WTC11 (cell line): ENCODE measurements around the gene MAP3K14. TPM values are rescaled to one million over a fixed set of nuclear protein-coding genes. Genes with fewer than 3 reads are reported as not detected.

Experiments
- ATAC-seq: fragments of 200-7000 bp; cut with Tn5 transposase; 2 replicates; pipeline ENCODE4 v1.10.0; 2021; ENCODE audit warnings: mild to moderate bottlenecking, moderate library complexity
- CTCF ChIA-PET: fragments of 300-600 bp; sonication (Branson Sonifier 250); formaldehyde crosslinking; loops from one replicate; lab custom pipeline; 2021; ENCODE audit warnings: antibody characterized with exemption; lab: Charles Lee
- POLR2A ChIA-PET: fragments of 350-600 bp; sonication (Branson Sonifier 250); formaldehyde crosslinking; loops from one replicate; lab custom pipeline; 2021; ENCODE audit warnings: antibody characterized with exemption; lab: Charles Lee
- DNase-seq: peaks from one replicate; pipeline ENCODE4 v3.0.0; 2021; ENCODE audit warnings: low spot score
- H3K27ac Mint-ChIP-seq: 2 replicates; pipeline ENCODE4 v1.8.0; 2021; ENCODE audit warnings: mixed read lengths
- H3K27me3 Mint-ChIP-seq: 2 replicates; pipeline ENCODE4 v1.8.0; 2021; ENCODE audit warnings: low read depth, mild to moderate bottlenecking, moderate library complexity, mixed read lengths
- H3K36me3 Mint-ChIP-seq: 2 replicates; pipeline ENCODE4 v1.8.0; 2021; ENCODE audit warnings: mixed read lengths
- H3K4me1 Mint-ChIP-seq: 2 replicates; pipeline ENCODE4 v1.8.0; 2022; ENCODE audit warnings: mixed read lengths
- H3K4me3 Mint-ChIP-seq: 2 replicates; pipeline ENCODE4 v1.8.0; 2021; ENCODE audit warnings: mild to moderate bottlenecking, moderate library complexity, mixed read lengths
- H3K9me3 Mint-ChIP-seq: 2 replicates; pipeline ENCODE4 v1.8.0; 2021; ENCODE audit warnings: mixed read lengths
- HMGA2 ChIP-seq: fragments of 250-450 bp; sonication (Bioruptor Pico); IDR thresholded peaks from 2 replicates; pipeline ENCODE4 v1.4.0; 2021; ENCODE audit warnings: mild to moderate bottlenecking, moderate library complexity
- TP53 ChIP-seq: sonication (generic); formaldehyde crosslinking; IDR thresholded peaks from 2 replicates; pipeline ENCODE4 v1.8.1; 2023; ENCODE audit warnings: mild to moderate bottlenecking, missing genetic modification reagents
- ZNF121 ChIP-seq: sonication (generic); formaldehyde crosslinking; IDR thresholded peaks from 2 replicates; pipeline ENCODE4 v1.8.0; 2023; ENCODE audit warnings: missing genetic modification reagents
- ZSCAN18 ChIP-seq: fragments of 250-450 bp; sonication (Bioruptor Pico); IDR thresholded peaks from 2 replicates; pipeline ENCODE4 v2.1.2; 2022; ENCODE audit warnings: mild to moderate bottlenecking, moderate library complexity
- total RNA-seq: library from RNA; stranded (reverse); gene quantifications from 3 replicates; pipeline ENCODE4 v1.2.3, GENCODE V29; 2021
- TF ChIP-seq, protein P1 (sequence below): sonication (generic); formaldehyde crosslinking; IDR thresholded peaks from 2 replicates; pipeline ENCODE4 v1.8.1; 2023; ENCODE audit warnings: mild to moderate bottlenecking, missing genetic modification reagents
- TF ChIP-seq, protein P2 (sequence below): sonication (generic); formaldehyde crosslinking; IDR thresholded peaks from 2 replicates; pipeline ENCODE4 v1.8.0; 2022; ENCODE audit warnings: missing genetic modification reagents
- TF ChIP-seq, protein P3 (sequence below): sonication (generic); formaldehyde crosslinking; IDR thresholded peaks from 2 replicates; pipeline ENCODE4 v1.8.1; 2022; ENCODE audit warnings: low read depth, mild to moderate bottlenecking, moderate library complexity, missing genetic modification reagents, borderline replicate concordance
- TF ChIP-seq, protein P4 (sequence below): sonication (generic); formaldehyde crosslinking; IDR thresholded peaks from 2 replicates; pipeline ENCODE4 v1.8.1; 2022; ENCODE audit warnings: missing genetic modification reagents, borderline replicate concordance

Gene MAP3K14
- total RNA-seq, 1 experiment from 2014 or later, result 4.0 TPM

DNA sequence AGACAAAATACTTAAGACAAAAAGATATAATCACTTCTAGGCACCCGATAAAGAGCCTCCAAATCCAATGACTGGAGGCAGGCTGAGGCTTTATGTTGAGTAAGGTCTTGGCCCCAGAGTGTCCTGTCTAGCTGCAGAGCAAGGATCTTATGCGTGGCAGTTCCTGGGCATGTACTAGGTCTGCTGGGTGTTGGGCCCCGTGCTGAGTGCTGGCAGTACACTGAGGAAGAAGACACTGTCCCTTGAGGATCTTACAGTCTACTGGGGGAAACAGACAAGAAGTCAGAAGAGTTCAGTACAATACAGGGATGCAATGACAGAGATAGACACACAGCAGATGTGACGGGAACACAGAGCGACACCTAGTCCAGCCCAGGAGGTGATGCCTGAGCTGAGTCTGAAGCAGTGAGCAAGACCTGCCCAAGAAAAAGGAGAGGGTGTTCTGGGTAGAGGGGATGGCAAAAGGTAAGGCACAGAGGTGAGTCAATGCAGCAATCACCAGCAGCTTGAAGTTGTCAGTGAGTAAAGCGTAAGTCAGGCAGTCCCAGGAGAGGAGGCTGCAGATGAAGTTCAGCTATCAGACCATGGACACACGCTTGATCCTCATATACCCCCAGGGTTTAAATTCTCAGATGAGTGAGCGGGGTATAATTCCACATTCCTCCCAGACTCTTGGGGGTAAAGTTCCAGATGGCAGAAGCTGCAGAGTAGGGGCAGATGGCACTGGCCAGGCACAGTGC lies 18.1 kb downstream of the MAP3K14 start (continued):
- TF ChIP-seq ZSCAN18 (CRISPR knock-in tag), result no peak

- ATAC-seq, result no peak
- Mint-ChIP-seq H3K9me3 (no peaks in the 10 kb centered on the region), H3K4me1 (no peaks in the 10 kb centered on the region), H3K4me3 (no peak overlapping the region), H3K27me3 (no peaks in the 10 kb centered on the region), H3K27ac (no peak overlapping the region), H3K36me3 (no peaks in the 10 kb centered on the region)
- no peak for DNase-seq
- POLR2A ChIA-PET, result no interaction called here
- CTCF ChIA-PET, result no interaction called here
- TF ChIP-seq, protein P1, sequence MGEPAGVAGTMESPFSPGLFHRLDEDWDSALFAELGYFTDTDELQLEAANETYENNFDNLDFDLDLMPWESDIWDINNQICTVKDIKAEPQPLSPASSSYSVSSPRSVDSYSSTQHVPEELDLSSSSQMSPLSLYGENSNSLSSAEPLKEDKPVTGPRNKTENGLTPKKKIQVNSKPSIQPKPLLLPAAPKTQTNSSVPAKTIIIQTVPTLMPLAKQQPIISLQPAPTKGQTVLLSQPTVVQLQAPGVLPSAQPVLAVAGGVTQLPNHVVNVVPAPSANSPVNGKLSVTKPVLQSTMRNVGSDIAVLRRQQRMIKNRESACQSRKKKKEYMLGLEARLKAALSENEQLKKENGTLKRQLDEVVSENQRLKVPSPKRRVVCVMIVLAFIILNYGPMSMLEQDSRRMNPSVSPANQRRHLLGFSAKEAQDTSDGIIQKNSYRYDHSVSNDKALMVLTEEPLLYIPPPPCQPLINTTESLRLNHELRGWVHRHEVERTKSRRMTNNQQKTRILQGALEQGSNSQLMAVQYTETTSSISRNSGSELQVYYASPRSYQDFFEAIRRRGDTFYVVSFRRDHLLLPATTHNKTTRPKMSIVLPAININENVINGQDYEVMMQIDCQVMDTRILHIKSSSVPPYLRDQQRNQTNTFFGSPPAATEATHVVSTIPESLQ (CRISPR knock-in tag), result no peak
- TF ChIP-seq, protein P2, sequence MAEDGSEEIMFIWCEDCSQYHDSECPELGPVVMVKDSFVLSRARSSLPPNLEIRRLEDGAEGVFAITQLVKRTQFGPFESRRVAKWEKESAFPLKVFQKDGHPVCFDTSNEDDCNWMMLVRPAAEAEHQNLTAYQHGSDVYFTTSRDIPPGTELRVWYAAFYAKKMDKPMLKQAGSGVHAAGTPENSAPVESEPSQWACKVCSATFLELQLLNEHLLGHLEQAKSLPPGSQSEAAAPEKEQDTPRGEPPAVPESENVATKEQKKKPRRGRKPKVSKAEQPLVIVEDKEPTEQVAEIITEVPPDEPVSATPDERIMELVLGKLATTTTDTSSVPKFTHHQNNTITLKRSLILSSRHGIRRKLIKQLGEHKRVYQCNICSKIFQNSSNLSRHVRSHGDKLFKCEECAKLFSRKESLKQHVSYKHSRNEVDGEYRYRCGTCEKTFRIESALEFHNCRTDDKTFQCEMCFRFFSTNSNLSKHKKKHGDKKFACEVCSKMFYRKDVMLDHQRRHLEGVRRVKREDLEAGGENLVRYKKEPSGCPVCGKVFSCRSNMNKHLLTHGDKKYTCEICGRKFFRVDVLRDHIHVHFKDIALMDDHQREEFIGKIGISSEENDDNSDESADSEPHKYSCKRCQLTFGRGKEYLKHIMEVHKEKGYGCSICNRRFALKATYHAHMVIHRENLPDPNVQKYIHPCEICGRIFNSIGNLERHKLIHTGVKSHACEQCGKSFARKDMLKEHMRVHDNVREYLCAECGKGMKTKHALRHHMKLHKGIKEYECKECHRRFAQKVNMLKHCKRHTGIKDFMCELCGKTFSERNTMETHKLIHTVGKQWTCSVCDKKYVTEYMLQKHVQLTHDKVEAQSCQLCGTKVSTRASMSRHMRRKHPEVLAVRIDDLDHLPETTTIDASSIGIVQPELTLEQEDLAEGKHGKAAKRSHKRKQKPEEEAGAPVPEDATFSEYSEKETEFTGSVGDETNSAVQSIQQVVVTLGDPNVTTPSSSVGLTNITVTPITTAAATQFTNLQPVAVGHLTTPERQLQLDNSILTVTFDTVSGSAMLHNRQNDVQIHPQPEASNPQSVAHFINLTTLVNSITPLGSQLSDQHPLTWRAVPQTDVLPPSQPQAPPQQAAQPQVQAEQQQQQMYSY (CRISPR knock-in tag), result no peak
- TF ChIP-seq, protein P3, sequence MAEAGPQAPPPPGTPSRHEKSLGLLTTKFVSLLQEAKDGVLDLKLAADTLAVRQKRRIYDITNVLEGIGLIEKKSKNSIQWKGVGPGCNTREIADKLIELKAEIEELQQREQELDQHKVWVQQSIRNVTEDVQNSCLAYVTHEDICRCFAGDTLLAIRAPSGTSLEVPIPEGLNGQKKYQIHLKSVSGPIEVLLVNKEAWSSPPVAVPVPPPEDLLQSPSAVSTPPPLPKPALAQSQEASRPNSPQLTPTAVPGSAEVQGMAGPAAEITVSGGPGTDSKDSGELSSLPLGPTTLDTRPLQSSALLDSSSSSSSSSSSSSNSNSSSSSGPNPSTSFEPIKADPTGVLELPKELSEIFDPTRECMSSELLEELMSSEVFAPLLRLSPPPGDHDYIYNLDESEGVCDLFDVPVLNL, result no peak
- TF ChIP-seq HMGA2, result no peak
- TF ChIP-seq TP53, result no peak
- TF ChIP-seq, all 79 proteins: peak for 0
Measured at GRCh38 chr17:45296833-45297124, 20.0 kb downstream of the MAP3K14 start.

DNA sequence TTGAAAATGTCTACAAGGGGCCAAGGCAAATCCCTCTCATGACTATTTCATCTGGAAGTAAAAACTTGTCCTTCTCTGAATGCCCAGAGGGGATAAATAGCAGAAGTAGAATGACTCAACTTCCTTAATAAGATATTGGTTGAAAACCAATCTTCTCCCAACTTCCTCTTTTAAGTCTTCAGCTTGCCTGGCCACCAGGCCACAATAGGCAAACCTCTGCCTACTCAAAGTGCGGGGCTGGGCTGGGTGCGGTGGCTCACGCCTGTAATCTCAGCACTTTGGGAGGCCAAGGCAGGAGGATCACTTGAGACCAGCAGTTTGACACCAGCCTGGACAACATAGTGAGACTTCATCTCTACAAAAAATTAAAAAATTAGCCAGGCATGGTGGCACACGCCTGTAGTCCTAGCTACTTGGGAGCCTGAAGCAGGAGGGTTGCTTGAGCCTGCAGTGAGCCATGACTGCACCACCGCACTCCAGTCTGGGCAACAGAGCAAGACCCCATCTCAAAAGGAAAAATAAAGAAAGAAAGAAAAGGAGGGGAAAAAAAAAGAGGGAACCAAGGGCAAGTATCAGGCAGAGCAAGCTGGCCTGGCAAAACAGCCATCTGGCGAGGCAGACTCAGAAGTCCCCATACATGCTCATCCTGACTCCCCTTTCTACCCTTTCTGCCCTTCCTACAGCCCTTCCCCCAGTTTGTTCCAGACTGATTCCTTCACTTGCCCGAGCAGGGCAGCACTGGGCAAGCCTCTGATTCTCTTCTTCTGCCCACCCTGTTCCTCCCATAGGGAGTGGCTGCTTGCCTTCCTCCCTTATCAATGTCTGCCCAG lies 20.6 kb downstream of the MAP3K14 start:
- no peaks in the 10 kb centered on the region for H3K36me3 Mint-ChIP-seq
- no peaks in the 10 kb centered on the region for H3K4me1 Mint-ChIP-seq
- no peak overlapping the region for H3K4me3 Mint-ChIP-seq
- ATAC-seq, result no peak
- no peak overlapping the region for H3K27ac Mint-ChIP-seq
- DNase-seq, result no peak
- ChIA-PET CTCF (interaction anchor here (2.8 kb wide), 1 partner anchor 12 kb away, joined by 9 read pairs; no protein-coding TSS in a partner anchor), POLR2A (no interaction called here)
- TF ChIP-seq, protein P4, sequence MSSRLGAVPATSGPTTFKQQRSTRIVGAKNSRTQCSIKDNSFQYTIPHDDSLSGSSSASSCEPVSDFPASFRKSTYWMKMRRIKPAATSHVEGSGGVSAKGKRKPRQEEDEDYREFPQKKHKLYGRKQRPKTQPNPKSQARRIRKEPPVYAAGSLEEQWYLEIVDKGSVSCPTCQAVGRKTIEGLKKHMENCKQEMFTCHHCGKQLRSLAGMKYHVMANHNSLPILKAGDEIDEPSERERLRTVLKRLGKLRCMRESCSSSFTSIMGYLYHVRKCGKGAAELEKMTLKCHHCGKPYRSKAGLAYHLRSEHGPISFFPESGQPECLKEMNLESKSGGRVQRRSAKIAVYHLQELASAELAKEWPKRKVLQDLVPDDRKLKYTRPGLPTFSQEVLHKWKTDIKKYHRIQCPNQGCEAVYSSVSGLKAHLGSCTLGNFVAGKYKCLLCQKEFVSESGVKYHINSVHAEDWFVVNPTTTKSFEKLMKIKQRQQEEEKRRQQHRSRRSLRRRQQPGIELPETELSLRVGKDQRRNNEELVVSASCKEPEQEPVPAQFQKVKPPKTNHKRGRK, result no peak
- 0 out of 2 replicates have a peak, but pooled peaks have one; percentile 39 for TF ChIP-seq ZNF121 (CRISPR knock-in tag)
- H3K27me3 Mint-ChIP-seq, result no peaks in the 10 kb centered on the region
- H3K9me3 Mint-ChIP-seq, result no peaks in the 10 kb centered on the region
